ENCODE results near the gene SMPD4. TPM values are rescaled to one million over a fixed set of nuclear protein-coding genes. Genes with fewer than 3 reads are reported as not detected.
"Not testable (repeated sequence)": the region's sequence is repeated elsewhere in the genome, so short reads cannot be mapped to it uniquely, and the experiment has no call there.

Gene SMPD4
- total RNA-seq, 2 experiments from 2014 or later, result 65.8 to 69.4 TPM

- no peak for DNase-seq
- ChIA-PET CTCF (no interaction called here), POLR2A (no interaction called here)
- no peaks in the 10 kb centered on the region for H3K27me3 Mint-ChIP-seq
- no peaks in the 10 kb centered on the region for H3K9me3 Mint-ChIP-seq
- H3K36me3 Mint-ChIP-seq, result peaks cover 12% of the 10 kb centered on the region
- H3K4me3 Mint-ChIP-seq, result peak overlapping the region; percentile 79
- peaks cover 17% of the 10 kb centered on the region for H3K4me1 Mint-ChIP-seq (ENCODE audit: low read depth)
- intact Hi-C loops (cut with micrococcal nuclease), result loop anchor here (2.0 to 5.0 kb wide), 4 partner anchors 36 to 909 kb away; partner anchors contain the start of genes CCDC74B, FAM168B and GPR148
- peak overlapping the region; percentile 19 for H3K27ac Mint-ChIP-seq
Measured at GRCh38 chr2:130183512-130184373, 2.3 kb upstream of the SMPD4 start.

- H3K27me3 Mint-ChIP-seq, DNase-seq, H3K9me3 Mint-ChIP-seq, POLR2A ChIA-PET: not testable (repeated sequence)
- H3K4me3 Mint-ChIP-seq, result peak overlapping the region; percentile 79
- peaks cover 19% of the 10 kb centered on the region for H3K4me1 Mint-ChIP-seq (ENCODE audit: low read depth)
- H3K36me3 Mint-ChIP-seq, result peaks cover 12% of the 10 kb centered on the region
- intact Hi-C loops (cut with micrococcal nuclease), result loop anchor here (1.0 to 5.0 kb wide), 7 partner anchors 36 to 909 kb away; partner anchors contain the start of genes CCDC74B, FAM168B, GPR148 and IMP4
- CTCF ChIA-PET, result interaction anchor here (0.6 to 3.2 kb wide), 5 partner anchors 151 to 615 kb away, joined by 3 to 26 read pairs (median 3); partner anchors contain the start of gene IMP4
- H3K27ac Mint-ChIP-seq, result peak overlapping the region; percentile 67
Measured at GRCh38 chr2:130182826-130183511, 1.6 kb upstream of the SMPD4 start.

- Mint-ChIP-seq H3K36me3 (peaks cover 12% of the 10 kb centered on the region), H3K27ac (peak within 1 kb of the TSS; percentile 94), H3K4me1 (ENCODE audit: low read depth) (peaks cover 23% of the 10 kb centered on the region), H3K4me3 (peak within 1 kb of the TSS; percentile 92)
- DNase-seq, result peak; percentile 93
- not testable (repeated sequence) for H3K27me3 Mint-ChIP-seq, H3K9me3 Mint-ChIP-seq
- ChIA-PET POLR2A (interaction anchor here (1.0 to 1.8 kb wide), 3 partner anchors 155 to 189 kb away, joined by 3 to 20 read pairs (median 3); partner anchors contain the start of gene IMP4), CTCF (interaction anchor here (0.6 to 3.2 kb wide), 9 partner anchors 149 to 1347 kb away, joined by 3 to 26 read pairs (median 3); partner anchors contain the start of gene IMP4)
- intact Hi-C loops (cut with micrococcal nuclease), result loop anchor here (1.0 to 5.0 kb wide), 7 partner anchors 35 to 910 kb away; partner anchors contain the start of genes CCDC74B, FAM168B, GPR148 and IMP4
Measured at GRCh38 chr2:130181880-130182682, 679 bp upstream of the SMPD4 start, which contains the start of gene MZT2B. Gene MZT2B (plus strand): TSS chr2:130182262. CDS start chr2:130182283, 21 bp downstream.

- not testable (repeated sequence) for DNase-seq, H3K36me3 Mint-ChIP-seq, H3K27me3 Mint-ChIP-seq, H3K9me3 Mint-ChIP-seq
- POLR2A ChIA-PET, result interaction anchor here (0.8 to 1.8 kb wide), 4 partner anchors 10 to 190 kb away, joined by 3 to 20 read pairs (median 3); partner anchors contain the start of gene IMP4
- intact Hi-C loops (cut with micrococcal nuclease), result loop anchor here (5.0 kb wide), 3 partner anchors 33 to 912 kb away; partner anchors contain the start of genes CCDC74B, FAM168B and GPR148
- H3K4me3 Mint-ChIP-seq, result peak overlapping the region; percentile 92
- CTCF ChIA-PET, result interaction anchor here (0.6 to 3.2 kb wide), 10 partner anchors 10 to 644 kb away, joined by 3 to 26 read pairs (median 3); partner anchors contain the start of gene IMP4
- peak overlapping the region; percentile 94 for H3K27ac Mint-ChIP-seq
- peaks cover 21% of the 10 kb centered on the region for H3K4me1 Mint-ChIP-seq (ENCODE audit: low read depth)
Measured at GRCh38 chr2:130180404-130181324, 738 bp downstream of the SMPD4 start.

- H3K4me3 Mint-ChIP-seq; intact Hi-C loops (cut with micrococcal nuclease); H3K27me3 Mint-ChIP-seq; H3K27ac Mint-ChIP-seq; H3K9me3 Mint-ChIP-seq; DNase-seq; CTCF ChIA-PET: not testable (repeated sequence)
- peaks cover 28% of the 10 kb centered on the region for H3K36me3 Mint-ChIP-seq
- POLR2A ChIA-PET, result interaction anchor here (1.1 kb wide), 1 partner anchor 168 kb away, joined by 3 read pairs; the partner anchor contains the start of gene IMP4
- peaks cover 10% of the 10 kb centered on the region for H3K4me1 Mint-ChIP-seq (ENCODE audit: low read depth)
Measured at GRCh38 chr2:130174866-130175265, 6.5 kb downstream of the SMPD4 start.

GRCh38 chr2:130169896-130170295 lies 11.5 kb downstream of the SMPD4 start:
- no peak for DNase-seq
- Mint-ChIP-seq H3K4me3 (no peak overlapping the region), H3K27me3 (no peaks in the 10 kb centered on the region), H3K36me3 (peaks cover 43% of the 10 kb centered on the region), H3K4me1 (ENCODE audit: low read depth) (peaks cover 2% of the 10 kb centered on the region), H3K9me3 (no peaks in the 10 kb centered on the region), H3K27ac (no peak overlapping the region)
- intact Hi-C loops (cut with micrococcal nuclease), result no loop called here
- ChIA-PET CTCF (interaction anchor here (0.6 kb wide), 1 partner anchor 11 kb away, joined by 3 read pairs; no protein-coding TSS in a partner anchor), POLR2A (interaction anchor here (1.4 kb wide), 1 partner anchor 11 kb away, joined by 3 read pairs; no protein-coding TSS in a partner anchor)

- H3K27ac Mint-ChIP-seq; CTCF ChIA-PET; POLR2A ChIA-PET; H3K27me3 Mint-ChIP-seq; H3K4me3 Mint-ChIP-seq; H3K9me3 Mint-ChIP-seq; intact Hi-C loops (cut with micrococcal nuclease); H3K4me1 Mint-ChIP-seq (ENCODE audit: low read depth); DNase-seq: not testable (repeated sequence)
- peaks cover 47% of the 10 kb centered on the region for H3K36me3 Mint-ChIP-seq
Measured at GRCh38 chr2:130169163-130169562, 12.2 kb downstream of the SMPD4 start.

GRCh38 chr2:130166611-130167010 lies 14.8 kb downstream of the SMPD4 start:
- H3K27ac Mint-ChIP-seq; intact Hi-C loops (cut with micrococcal nuclease); POLR2A ChIA-PET; H3K27me3 Mint-ChIP-seq; DNase-seq; CTCF ChIA-PET; H3K9me3 Mint-ChIP-seq; H3K4me3 Mint-ChIP-seq; H3K4me1 Mint-ChIP-seq (ENCODE audit: low read depth): not testable (repeated sequence)
- H3K36me3 Mint-ChIP-seq, result peaks cover 46% of the 10 kb centered on the region

GRCh38 chr2:130165293-130166016 lies 15.9 kb downstream of the SMPD4 start:
- intact Hi-C loops (cut with micrococcal nuclease), result no loop called here
- Mint-ChIP-seq H3K4me1 (ENCODE audit: low read depth) (peaks cover 2% of the 10 kb centered on the region), H3K9me3 (no peaks in the 10 kb centered on the region), H3K27ac (no peak overlapping the region), H3K27me3 (no peaks in the 10 kb centered on the region), H3K4me3 (no peak overlapping the region), H3K36me3 (peaks cover 42% of the 10 kb centered on the region)
- ChIA-PET POLR2A (no interaction called here), CTCF (no interaction called here)
- DNase-seq, result no peak

- Mint-ChIP-seq H3K27ac (no peak overlapping the region), H3K4me3 (no peak overlapping the region), H3K27me3 (no peaks in the 10 kb centered on the region), H3K4me1 (ENCODE audit: low read depth) (no peaks in the 10 kb centered on the region), H3K36me3 (peaks cover 32% of the 10 kb centered on the region), H3K9me3 (no peaks in the 10 kb centered on the region)
- ChIA-PET POLR2A (no interaction called here), CTCF (no interaction called here)
- no peak for DNase-seq
- intact Hi-C loops (cut with micrococcal nuclease), result no loop called here
Measured at GRCh38 chr2:130162968-130163367, 18.4 kb downstream of the SMPD4 start.
